ENCODE data around the gene CADM2. TPM values are rescaled to one million over a fixed set of nuclear protein-coding genes. Genes with fewer than 3 reads are reported as not detected.

CADM2 gene
- total and polyA plus RNA-seq, 2 donors (not counting 3 experiments of a cell fraction or from before 2014, with no cell fraction given), result not detected

DNA sequence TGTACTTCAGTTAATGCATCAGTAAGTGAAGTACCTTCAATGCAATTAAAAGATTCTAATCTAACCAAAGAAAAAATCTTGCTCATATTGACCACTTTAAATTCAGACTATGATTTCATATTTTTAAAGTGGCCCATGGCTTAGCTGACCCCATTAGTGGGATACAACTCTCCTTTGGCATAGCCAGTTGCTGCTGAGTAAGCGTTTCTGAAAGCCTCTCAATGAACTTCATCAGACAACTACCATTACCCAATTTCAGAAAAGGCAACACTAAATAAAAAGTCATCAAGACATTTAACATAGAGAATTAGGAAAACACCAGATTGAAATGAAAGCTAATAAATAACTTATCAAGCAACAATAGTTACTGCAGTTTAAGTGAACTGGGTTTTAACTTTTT lies 27.0 kb downstream of the CADM2 start:
- FAIRE-seq (no peak), DNase-seq (ENCODE audit: low read depth, low spot score) (no peak)
- H3K79me2 ChIP-seq (ENCODE audit: control insufficient read depth, insufficient read depth, low read length), result no peaks in the 10 kb centered on the region
- H2AFZ ChIP-seq (ENCODE audit: low read depth, low read length), result no peak overlapping the region
- intact Hi-C loops (cut with micrococcal nuclease), result no loop called here
- no peaks in the 10 kb centered on the region for H3K9me3 ChIP-seq (replicated peaks; ENCODE audit: control insufficient read depth, insufficient read depth, low read length)
- no peak overlapping the region for H3K9ac ChIP-seq (replicated peaks; ENCODE audit: extremely low read depth, insufficient read depth, low read length)
- H4K20me1 ChIP-seq (replicated peaks; ENCODE audit: control insufficient read depth, extremely low read depth, insufficient read depth, low read length), result no peaks in the 10 kb centered on the region
- ChIA-PET CTCF (no interaction called here), POLR2A (no interaction called here)
- H3K27ac ChIP-seq (ENCODE audit: insufficient read depth, low read depth, low read length), result no peak overlapping the region
- no peaks in the 10 kb centered on the region for H3K9me1 ChIP-seq (replicated peaks; ENCODE audit: control insufficient read depth, extremely low read depth, insufficient read depth, low read length)
- H3K4me1 ChIP-seq (ENCODE audit: control insufficient read depth, extremely low read depth, insufficient read depth, low read length), result no peaks in the 10 kb centered on the region
- no peaks in the 10 kb centered on the region for H3K27me3 ChIP-seq (ENCODE audit: control insufficient read depth in 2 of 2, insufficient read depth in 2 of 2, low read length in 2 of 2)
- BruUV-seq (replicated peaks), result no TSS peak
- TF ChIP-seq EZH2 (IDR thresholded peaks at IDR 0.05; ENCODE audit: borderline replicate concordance, low read depth, low read length, severe bottlenecking), result no peak
- TF ChIP-seq MYC (IDR thresholded peaks at IDR 0.05; ENCODE audit: low read depth, low read length), result no peak
- TF ChIP-seq JUN (IDR thresholded peaks at IDR 0.05; ENCODE audit: borderline replicate concordance, insufficient read depth, insufficient read length, low read depth), result no peak
- no peak for TF ChIP-seq CTCF (IDR thresholded peaks at IDR 0.05; ENCODE audit: extremely low read depth in 1 of 2, insufficient read depth in 1 of 2, low read depth in 1 of 2, low read length in 2 of 2)
- TF ChIP-seq FOS (IDR thresholded peaks at IDR 0.05; ENCODE audit: borderline replicate concordance, insufficient read depth, low read length), result no peak
- TF ChIP-seq POLR2AphosphoS5 (IDR thresholded peaks at IDR 0.05; ENCODE audit: insufficient read depth, low read depth, low read length), result no peak
- TF ChIP-seq MAX (IDR thresholded peaks at IDR 0.05; ENCODE audit: insufficient read depth, insufficient read length), result no peak
- no peak for TF ChIP-seq POLR2A (IDR thresholded peaks at IDR 0.05; ENCODE audit: low read depth, low read length)
- no peak for TF ChIP-seq GATA2 (IDR thresholded peaks at IDR 0.05; ENCODE audit: insufficient read depth, insufficient read length, low read depth, low read length)
- H3K36me3 ChIP-seq (ENCODE audit: control insufficient read depth in 2 of 2, extremely low read depth in 1 of 2, insufficient read depth in 2 of 2, low read length in 2 of 2), result no peaks in the 10 kb centered on the region
- H3K4me3 ChIP-seq (replicated peaks in 1 of 3; ENCODE audit: insufficient read depth in 1 of 3, low read depth in 1 of 3, low read length in 3 of 3), result no peak overlapping the region
- dilution Hi-C loops (cut with MboI; ENCODE audit: extremely low pct_ligation_motif_present, low sequenced_read_pairs), result no loop called here
- H3K4me2 ChIP-seq (ENCODE audit: insufficient read depth, low read length), result no peak overlapping the region
